Fibroblast of lung (primary cell): Measurements from ENCODE around the gene TCF12.

Experiments
- CTCF ChIP-seq, 2 donors: IDR thresholded peaks in 1 of 2; conservative IDR thresholded peaks in 1 of 2; 1 replicate in 1 of 2; 2 replicates in 1 of 2; pipeline ENCODE4 v1.5.1; 2011 to 2012; ENCODE audit warnings: low read length in 2 of 2, control low read depth in 1 of 2, inconsistent platforms in 1 of 2, low read depth in 1 of 2, mild to moderate bottlenecking in 1 of 2
- EZH2 ChIP-seq: IDR thresholded peaks from 2 replicates; pipeline ENCODE4 v1.5.1; 2012; ENCODE audit warnings: low read length, control low read depth, mild to moderate bottlenecking; ENCODE audit errors: missing control alignments

GRCh38 chr15:57133127-57133968 lies 214.9 kb downstream of the TCF12 start:
- TF ChIP-seq CTCF (conservative IDR thresholded peaks at IDR 0.05 in 1 of 2, IDR thresholded peaks at IDR 0.05 in 1 of 2; ENCODE audit: low read depth in 1 of 2, low read length in 2 of 2), result no peak
- no peak for TF ChIP-seq EZH2
